SK-N-SH (cell line): Measurements from ENCODE around the gene PARN. TPM values are rescaled to one million over a fixed set of nuclear protein-coding genes. Genes with fewer than 3 reads are reported as not detected.

Experiments used
- CTCF ChIA-PET: fragments of 300-600, 350-600 bp; formaldehyde crosslinking; extraction: SDS; loops from one replicate; lab custom pipeline; 2021; lab: Yijun Ruan, JAX
- POLR2A ChIA-PET: fragments of 350-600 bp; sonication (Branson Sonifier 250); formaldehyde crosslinking; extraction: SDS; loops from one replicate; lab custom pipeline; 2020; ENCODE audit warnings: antibody characterized with exemption, inconsistent platforms; lab: Yijun Ruan, JAX
- DNase-seq: peaks from one replicate; pipeline ENCODE4 v3.0.0; 2012
- H2AFZ ChIP-seq: fragments of 200-600 bp; sonication (generic); 2 replicates; pipeline ENCODE4 v1.8.1; 2016; ENCODE audit warnings: antibody characterized with exemption, mild to moderate bottlenecking, low read depth
- H3F3A ChIP-seq: fragments of 200-600 bp; sonication (generic); replicated peaks from 2 replicates; pipeline ENCODE3; 2016; ENCODE audit warnings: antibody characterized with exemption, mild to moderate bottlenecking; ENCODE audit not compliant: insufficient read depth
- H3K27ac ChIP-seq, 2 experiments: fragments of 200-500 bp in 1 of 2; fragments of 200-600 bp in 1 of 2; sonication (Bioruptor generic) in 1 of 2; sonication (generic), shearing (Covaris generic) in 1 of 2; 2 replicates each; pipeline versions ENCODE4 v1.5.1 to v1.6.1; 2014 to 2016; ENCODE audit warnings: low read depth in 2 of 2, inconsistent platforms in 1 of 2, low read length in 1 of 2, mild to moderate bottlenecking in 1 of 2, mixed read lengths in 1 of 2
- H3K27me3 ChIP-seq: fragments of 200-600 bp; sonication (generic), shearing (Covaris generic); 2 replicates; pipeline ENCODE4 v1.6.1; 2016; ENCODE audit warnings: mixed run types; ENCODE audit not compliant: insufficient read depth
- H3K36me3 ChIP-seq, 2 experiments: fragments of 200-500 bp in 1 of 2; fragments of 200-600 bp in 1 of 2; sonication (Bioruptor generic) in 1 of 2; sonication (generic) in 1 of 2; replicated peaks in 1 of 2; 2 replicates each; pipeline versions ENCODE3 to v1.5.1; 2014 to 2016; ENCODE audit warnings: low read length in 1 of 2, mild to moderate bottlenecking in 1 of 2; ENCODE audit not compliant: insufficient read depth in 2 of 2, control insufficient read depth in 1 of 2
- H3K4me1 ChIP-seq, 2 experiments: fragments of 200-500 bp in 1 of 2; fragments of 200-600 bp in 1 of 2; sonication (Bioruptor generic) in 1 of 2; sonication (generic), shearing (Covaris generic) in 1 of 2; 2 replicates each; pipeline versions ENCODE4 v1.5.1 to v1.6.1; 2014 to 2016; ENCODE audit warnings: low read depth in 1 of 2, low read length in 1 of 2, mixed run types in 1 of 2; ENCODE audit not compliant: insufficient read depth in 2 of 2, control insufficient read depth in 1 of 2
- H3K4me2 ChIP-seq: fragments of 200-600 bp; sonication (generic), shearing (Covaris generic); 2 replicates; pipeline ENCODE4 v1.6.1; 2017; ENCODE audit warnings: mixed run types
- H3K4me3 ChIP-seq, 2 experiments: fragments of 200-500 bp in 1 of 2; fragments of 200-600 bp in 1 of 2; sonication (Bioruptor generic) in 1 of 2; sonication (generic), shearing (Covaris generic) in 1 of 2; 2 replicates each; pipeline versions ENCODE4 v1.5.1 to v1.8.1; 2014 to 2016; ENCODE audit warnings: low read depth in 2 of 2, inconsistent platforms in 1 of 2, low read length in 1 of 2, mild to moderate bottlenecking in 1 of 2, mixed read lengths in 1 of 2, moderate library complexity in 1 of 2
- H3K79me2 ChIP-seq: fragments of 200-600 bp; sonication (generic); 2 replicates; pipeline ENCODE4 v1.8.1; 2017; ENCODE audit warnings: mild to moderate bottlenecking; ENCODE audit not compliant: insufficient read depth
- H3K9ac ChIP-seq: fragments of 200-600 bp; sonication (generic); 2 replicates; pipeline ENCODE4 v1.6.1; 2017; ENCODE audit warnings: mixed run types
- H3K9me2 ChIP-seq: fragments of 200-600 bp; sonication (generic); 2 replicates; pipeline ENCODE4 v1.6.1; 2017; ENCODE audit warnings: mixed run types
- H3K9me3 ChIP-seq: fragments of 200-600 bp; sonication (generic); 2 replicates; pipeline ENCODE4 v1.6.1; 2017; ENCODE audit warnings: mixed run types, mild to moderate bottlenecking, moderate library complexity
- H4K20me1 ChIP-seq: fragments of 200-600 bp; sonication (generic); 2 replicates; pipeline ENCODE4 v1.6.1; 2017; ENCODE audit warnings: mild to moderate bottlenecking, mixed run types; ENCODE audit not compliant: insufficient read depth
- CHD2 ChIP-seq: fragments of 150-350 bp; IDR thresholded peaks from 2 replicates; pipeline ENCODE4 v1.6.1; 2018; ENCODE audit warnings: low read length; ENCODE audit not compliant: partially characterized antibody
- EZH2phosphoT487 ChIP-seq: fragments of 200-600 bp; sonication (generic); IDR thresholded peaks from 2 replicates; pipeline ENCODE4 v1.6.1; 2017; ENCODE audit warnings: low read depth, mixed run types, mild to moderate bottlenecking, antibody characterized with exemption, moderate library complexity, borderline replicate concordance
- FOSL2 ChIP-seq: IDR thresholded peaks from 2 replicates; pipeline ENCODE4 v1.4.0; 2012; ENCODE audit warnings: low read depth, mild to moderate bottlenecking, moderate library complexity, borderline replicate concordance
- FOXM1 ChIP-seq: IDR thresholded peaks from 2 replicates; pipeline ENCODE4 v1.4.0; 2012; ENCODE audit warnings: low read depth, mild to moderate bottlenecking
- GABPA ChIP-seq: IDR thresholded peaks from 2 replicates; pipeline ENCODE4 v1.4.0; 2012; ENCODE audit warnings: low read depth, mild to moderate bottlenecking
- GATA2 ChIP-seq: sonication (generic); formaldehyde crosslinking; IDR thresholded peaks from 2 replicates; pipeline ENCODE4 v1.5.0; 2020; ENCODE audit warnings: mild to moderate bottlenecking, missing genetic modification reagents
- JUND ChIP-seq: IDR thresholded peaks from 2 replicates; pipeline ENCODE4 v1.4.0; 2012
- MEF2A ChIP-seq: IDR thresholded peaks from 2 replicates; pipeline ENCODE4 v1.4.0; 2012; ENCODE audit warnings: low read depth, borderline replicate concordance
- MXI1 ChIP-seq: IDR thresholded peaks from 2 replicates; pipeline ENCODE4 v1.6.1; 2012; ENCODE audit warnings: mild to moderate bottlenecking, low read depth, low read length, improper control_type of control experiment
- POLR2AphosphoS5 ChIP-seq: IDR thresholded peaks from 2 replicates; pipeline ENCODE4 v1.6.1; 2012; ENCODE audit warnings: low read depth, low read length
- RFX5 ChIP-seq: IDR thresholded peaks from 2 replicates; pipeline ENCODE4 v1.6.1; 2012; ENCODE audit warnings: mild to moderate bottlenecking, improper control_type of control experiment, low read length
- RXRA ChIP-seq: IDR thresholded peaks from 2 replicates; pipeline ENCODE4 v1.4.0; 2012; ENCODE audit warnings: low read depth, mild to moderate bottlenecking, borderline replicate concordance
- SMC3 ChIP-seq: IDR thresholded peaks from 2 replicates; pipeline ENCODE4 v1.6.1; 2012; ENCODE audit warnings: low read depth, low read length, improper control_type of control experiment
- TCF12 ChIP-seq: IDR thresholded peaks from 2 replicates; pipeline ENCODE4 v1.4.0; 2012
- whole genome bisulfite sequencing: methylation state at CpG from one replicate; pipeline ENCODE4 v1.1.6; 2017; ENCODE audit warnings: low lambda C conversion rate; 5-methylcytosine and 5-hydroxymethylcytosine counted together
- polyA plus RNA-seq, 3 experiments: library from polyadenylated mRNA; depleted of rRNA; stranded (reverse); fragments of >200 nt; gene quantifications; 2 replicates each; pipeline ENCODE4 v1.2.3, GENCODE V29; 2012
- TF ChIP-seq, protein P1 (sequence below): IDR thresholded peaks from 2 replicates; pipeline ENCODE4 v1.4.0; 2012; ENCODE audit warnings: low read depth, borderline replicate concordance
- TF ChIP-seq, protein P2 (sequence below): IDR thresholded peaks from 2 replicates; pipeline ENCODE4 v1.4.0; 2012; ENCODE audit warnings: low read depth
- TF ChIP-seq, protein P3 (sequence below): IDR thresholded peaks from 2 replicates; pipeline ENCODE4; 2012
- TF ChIP-seq, protein P4 (sequence below): fragments of 150-350 bp; IDR thresholded peaks from 2 replicates; pipeline ENCODE4 v1.6.1; 2017; ENCODE audit warnings: antibody characterized with exemption, low read length, low read depth, borderline replicate concordance
- TF ChIP-seq, protein P5 (sequence below): IDR thresholded peaks from 2 replicates; pipeline ENCODE4 v1.4.0; 2012; ENCODE audit warnings: low read depth, borderline replicate concordance

Gene PARN
- polyA plus RNA-seq, 1 of the 3 experiments (the other 2 are of a cell fraction): 20.5 TPM

DNA sequence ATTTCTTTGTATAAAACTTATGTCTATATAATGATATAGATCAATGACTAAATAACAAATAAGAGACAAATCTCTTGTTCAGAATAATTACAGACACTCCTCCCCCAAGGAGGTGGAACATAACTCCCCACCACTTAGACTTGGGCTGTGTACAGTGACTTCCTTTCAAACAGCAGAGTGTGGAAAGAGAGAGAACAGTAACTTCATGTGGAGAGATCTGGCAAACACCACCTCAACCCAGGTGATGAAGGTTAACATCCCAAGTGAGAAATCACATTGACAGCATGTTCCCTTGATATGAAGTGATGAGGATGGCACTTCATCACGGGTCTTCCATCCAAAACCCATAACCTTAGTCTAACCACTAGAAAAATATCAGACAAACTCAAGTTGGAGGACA, 169.3 kb downstream of the PARN start:
- Histone ChIP-seq H3K27ac (no peak overlapping the region), H3K9ac (no peak overlapping the region), H3K9me2 (no peaks in the 10 kb centered on the region), H3K79me2 (no peaks in the 10 kb centered on the region), H4K20me1 (no peaks in the 10 kb centered on the region), H3K4me2 (no peak overlapping the region), H3K27me3 (no peaks in the 10 kb centered on the region), H3F3A (no peaks in the 10 kb centered on the region), H3K4me3 (no peak overlapping the region), H3K36me3 (peaks cover 2 to 15% of the 10 kb centered on the region in 2 experiments), H3K9me3 (no peaks in the 10 kb centered on the region; the same call in none of the 2 replicates), H3K4me1 (no peaks in the 10 kb centered on the region; a peak in 1 of 4 replicates), H2AFZ (no peak overlapping the region)
- WGBS: 100% methylated on average over 1 of the region's 1 CpG
- POLR2A ChIA-PET: no interaction called here
- TF ChIP-seq, protein P1, sequence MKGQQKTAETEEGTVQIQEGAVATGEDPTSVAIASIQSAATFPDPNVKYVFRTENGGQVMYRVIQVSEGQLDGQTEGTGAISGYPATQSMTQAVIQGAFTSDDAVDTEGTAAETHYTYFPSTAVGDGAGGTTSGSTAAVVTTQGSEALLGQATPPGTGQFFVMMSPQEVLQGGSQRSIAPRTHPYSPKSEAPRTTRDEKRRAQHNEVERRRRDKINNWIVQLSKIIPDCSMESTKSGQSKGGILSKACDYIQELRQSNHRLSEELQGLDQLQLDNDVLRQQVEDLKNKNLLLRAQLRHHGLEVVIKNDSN: no peak
- TF ChIP-seq, protein P2, sequence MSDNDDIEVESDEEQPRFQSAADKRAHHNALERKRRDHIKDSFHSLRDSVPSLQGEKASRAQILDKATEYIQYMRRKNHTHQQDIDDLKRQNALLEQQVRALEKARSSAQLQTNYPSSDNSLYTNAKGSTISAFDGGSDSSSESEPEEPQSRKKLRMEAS: no peak
- TF ChIP-seq MEF2A: no peak
- no peak for TF ChIP-seq CHD2
- no peak for DNase-seq
- CTCF ChIA-PET: interaction anchor here (1.4 kb wide), 1 partner anchor 29 kb away, joined by 4 read pairs; no protein-coding TSS in a partner anchor

DNA sequence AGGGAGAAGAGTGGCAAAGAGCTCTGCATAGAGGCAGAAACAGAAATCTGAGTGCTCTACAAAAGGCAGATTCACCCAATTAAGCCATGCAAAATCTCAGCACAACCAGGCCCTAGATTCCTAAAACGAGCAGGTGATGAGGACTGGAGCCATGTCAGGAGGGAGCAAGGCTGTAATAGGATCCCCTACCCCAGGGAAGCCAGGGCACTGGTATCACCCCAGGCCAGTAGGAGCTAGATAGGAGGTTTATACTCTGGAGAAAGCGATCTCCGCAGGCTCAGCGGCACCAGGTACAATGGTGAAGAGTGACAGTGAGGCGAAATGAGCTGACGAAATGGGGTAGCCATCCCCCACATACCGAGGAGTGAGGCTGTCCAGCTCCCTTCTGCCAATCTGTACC, 171.5 kb downstream of the PARN start:
- Histone ChIP-seq H3K79me2 (no peaks in the 10 kb centered on the region), H2AFZ (no peak overlapping the region), H3K36me3 (peaks cover 0 to 2% of the 10 kb centered on the region in 2 experiments), H3K4me1 (peaks cover 0 to 15% of the 10 kb centered on the region in 2 experiments; a peak in 3 of 4 replicates), H3K9me2 (no peaks in the 10 kb centered on the region), H3K9ac (no peak overlapping the region), H3K27ac (no peak overlapping the region), H3F3A (peaks cover 8% of the 10 kb centered on the region), H3K27me3 (no peaks in the 10 kb centered on the region), H3K9me3 (no peaks in the 10 kb centered on the region; the same call in 1 of the 2 replicates)
- 94% methylated on average over 7 of the region's 7 CpGs for WGBS
- CTCF ChIA-PET: interaction anchor here (0.5 to 0.9 kb wide), 2 partner anchors 8 to 11 kb away, joined by 3 read pairs; no protein-coding TSS in a partner anchor
- no peak for DNase-seq
- no peak for TF ChIP-seq GATA2 (CRISPR knock-in tag)
- no peak for TF ChIP-seq SMC3
- TF ChIP-seq, protein P3, sequence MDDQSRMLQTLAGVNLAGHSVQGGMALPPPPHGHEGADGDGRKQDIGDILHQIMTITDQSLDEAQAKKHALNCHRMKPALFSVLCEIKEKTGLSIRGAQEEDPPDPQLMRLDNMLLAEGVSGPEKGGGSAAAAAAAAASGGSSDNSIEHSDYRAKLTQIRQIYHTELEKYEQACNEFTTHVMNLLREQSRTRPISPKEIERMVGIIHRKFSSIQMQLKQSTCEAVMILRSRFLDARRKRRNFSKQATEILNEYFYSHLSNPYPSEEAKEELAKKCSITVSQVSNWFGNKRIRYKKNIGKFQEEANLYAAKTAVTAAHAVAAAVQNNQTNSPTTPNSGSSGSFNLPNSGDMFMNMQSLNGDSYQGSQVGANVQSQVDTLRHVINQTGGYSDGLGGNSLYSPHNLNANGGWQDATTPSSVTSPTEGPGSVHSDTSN: no peak
- no peak for TF ChIP-seq FOSL2
- no peak for TF ChIP-seq JUND
- TF ChIP-seq MXI1: no peak
- no peak for TF ChIP-seq RFX5
- TF ChIP-seq EZH2phosphoT487: no peak
- no peak for TF ChIP-seq TCF12
- no peak for TF ChIP-seq FOXM1
- no peak for TF ChIP-seq POLR2AphosphoS5
- no peak for TF ChIP-seq GABPA
- TF ChIP-seq, protein P4, sequence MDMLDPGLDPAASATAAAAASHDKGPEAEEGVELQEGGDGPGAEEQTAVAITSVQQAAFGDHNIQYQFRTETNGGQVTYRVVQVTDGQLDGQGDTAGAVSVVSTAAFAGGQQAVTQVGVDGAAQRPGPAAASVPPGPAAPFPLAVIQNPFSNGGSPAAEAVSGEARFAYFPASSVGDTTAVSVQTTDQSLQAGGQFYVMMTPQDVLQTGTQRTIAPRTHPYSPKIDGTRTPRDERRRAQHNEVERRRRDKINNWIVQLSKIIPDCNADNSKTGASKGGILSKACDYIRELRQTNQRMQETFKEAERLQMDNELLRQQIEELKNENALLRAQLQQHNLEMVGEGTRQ: no peak
- TF ChIP-seq, protein P5, sequence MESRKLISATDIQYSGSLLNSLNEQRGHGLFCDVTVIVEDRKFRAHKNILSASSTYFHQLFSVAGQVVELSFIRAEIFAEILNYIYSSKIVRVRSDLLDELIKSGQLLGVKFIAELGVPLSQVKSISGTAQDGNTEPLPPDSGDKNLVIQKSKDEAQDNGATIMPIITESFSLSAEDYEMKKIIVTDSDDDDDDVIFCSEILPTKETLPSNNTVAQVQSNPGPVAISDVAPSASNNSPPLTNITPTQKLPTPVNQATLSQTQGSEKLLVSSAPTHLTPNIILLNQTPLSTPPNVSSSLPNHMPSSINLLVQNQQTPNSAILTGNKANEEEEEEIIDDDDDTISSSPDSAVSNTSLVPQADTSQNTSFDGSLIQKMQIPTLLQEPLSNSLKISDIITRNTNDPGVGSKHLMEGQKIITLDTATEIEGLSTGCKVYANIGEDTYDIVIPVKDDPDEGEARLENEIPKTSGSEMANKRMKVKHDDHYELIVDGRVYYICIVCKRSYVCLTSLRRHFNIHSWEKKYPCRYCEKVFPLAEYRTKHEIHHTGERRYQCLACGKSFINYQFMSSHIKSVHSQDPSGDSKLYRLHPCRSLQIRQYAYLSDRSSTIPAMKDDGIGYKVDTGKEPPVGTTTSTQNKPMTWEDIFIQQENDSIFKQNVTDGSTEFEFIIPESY: no peak
- TF ChIP-seq RXRA: no peak
- TF ChIP-seq MEF2A: no peak
- TF ChIP-seq, all 33 proteins: peak for 0
- Histone ChIP-seq H3K4me2 (no peak overlapping the region), H3K4me3 (no peak overlapping the region), H4K20me1 (no peaks in the 10 kb centered on the region)
- POLR2A ChIA-PET: no interaction called here
